ENCODE results near the gene STRN. TPM values are rescaled to one million over a fixed set of nuclear protein-coding genes. Genes with fewer than 3 reads are reported as not detected.
"Not testable (repeated sequence)": the region's sequence is repeated elsewhere in the genome, so short reads cannot be mapped to it uniquely, and the experiment has no call there.

STRN gene
- total and polyA plus RNA-seq, 11 donors: 9.2 to 101 (median 62.7) TPM

- intact Hi-C loops (cut with DNase I): loop anchor here in 7 of 10 donors (2.0 to 10.0 kb wide), 4 partner anchors 100 to 224 kb away; no protein-coding TSS in a partner anchor
- TF ChIP-seq, protein P1, sequence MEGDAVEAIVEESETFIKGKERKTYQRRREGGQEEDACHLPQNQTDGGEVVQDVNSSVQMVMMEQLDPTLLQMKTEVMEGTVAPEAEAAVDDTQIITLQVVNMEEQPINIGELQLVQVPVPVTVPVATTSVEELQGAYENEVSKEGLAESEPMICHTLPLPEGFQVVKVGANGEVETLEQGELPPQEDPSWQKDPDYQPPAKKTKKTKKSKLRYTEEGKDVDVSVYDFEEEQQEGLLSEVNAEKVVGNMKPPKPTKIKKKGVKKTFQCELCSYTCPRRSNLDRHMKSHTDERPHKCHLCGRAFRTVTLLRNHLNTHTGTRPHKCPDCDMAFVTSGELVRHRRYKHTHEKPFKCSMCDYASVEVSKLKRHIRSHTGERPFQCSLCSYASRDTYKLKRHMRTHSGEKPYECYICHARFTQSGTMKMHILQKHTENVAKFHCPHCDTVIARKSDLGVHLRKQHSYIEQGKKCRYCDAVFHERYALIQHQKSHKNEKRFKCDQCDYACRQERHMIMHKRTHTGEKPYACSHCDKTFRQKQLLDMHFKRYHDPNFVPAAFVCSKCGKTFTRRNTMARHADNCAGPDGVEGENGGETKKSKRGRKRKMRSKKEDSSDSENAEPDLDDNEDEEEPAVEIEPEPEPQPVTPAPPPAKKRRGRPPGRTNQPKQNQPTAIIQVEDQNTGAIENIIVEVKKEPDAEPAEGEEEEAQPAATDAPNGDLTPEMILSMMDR (IDR thresholded peaks at IDR 0.05): peak in 10 of 12 donors; percentile 19 to 63 (median 44)
- TF ChIP-seq POLR2A (IDR thresholded peaks at IDR 0.05): no peak
- H3K4me1 ChIP-seq: peaks cover 0 to 22% (median 0%) of the 10 kb centered on the region in 12 donors
- DNase-seq (no peak), ATAC-seq (peak; percentile 87 to 95 (median 91))
- 26 to 49% (median 32%) methylated on average over 8 of the region's 8 CpGs for WGBS, 4 donors
- H3K36me3 ChIP-seq: peaks cover 0 to 99% (median 92%) of the 10 kb centered on the region in 9 donors
- H3K27ac ChIP-seq: peak overlapping the region in 11 of 12 donors; percentile 13 to 80 (median 61)
- no peaks in the 10 kb centered on the region for H3K9me3 ChIP-seq
- no peaks in the 10 kb centered on the region for H3K27me3 ChIP-seq
- H3K4me3 ChIP-seq: no peak overlapping the region
Measured at GRCh38 chr2:37005118-37005868, 39.0 kb upstream of the STRN start.

- Histone ChIP-seq H3K4me3 (no peak overlapping the region), H3K27me3 (no peaks in the 10 kb centered on the region), H3K27ac (no peak overlapping the region), H3K4me1 (peaks cover 0 to 22% (median 0%) of the 10 kb centered on the region in 12 donors), H3K36me3 (peaks cover 0 to 100% (median 86%) of the 10 kb centered on the region in 9 donors), H3K9me3 (no peaks in the 10 kb centered on the region)
- TF ChIP-seq, protein P1 (IDR thresholded peaks at IDR 0.05): no peak
- no peak for TF ChIP-seq POLR2A (IDR thresholded peaks at IDR 0.05)
- 59 to 71% (median 66%) methylated on average over 2 of the region's 2 CpGs for WGBS, 4 donors
- intact Hi-C loops (cut with DNase I): loop anchor here in 4 of 10 donors (5.0 to 10.0 kb wide), 3 partner anchors 96 to 219 kb away; no protein-coding TSS in a partner anchor
- ATAC-seq (no peak), DNase-seq (no peak)
Measured at GRCh38 chr2:37000988-37001556, 34.7 kb upstream of the STRN start.

DNA sequence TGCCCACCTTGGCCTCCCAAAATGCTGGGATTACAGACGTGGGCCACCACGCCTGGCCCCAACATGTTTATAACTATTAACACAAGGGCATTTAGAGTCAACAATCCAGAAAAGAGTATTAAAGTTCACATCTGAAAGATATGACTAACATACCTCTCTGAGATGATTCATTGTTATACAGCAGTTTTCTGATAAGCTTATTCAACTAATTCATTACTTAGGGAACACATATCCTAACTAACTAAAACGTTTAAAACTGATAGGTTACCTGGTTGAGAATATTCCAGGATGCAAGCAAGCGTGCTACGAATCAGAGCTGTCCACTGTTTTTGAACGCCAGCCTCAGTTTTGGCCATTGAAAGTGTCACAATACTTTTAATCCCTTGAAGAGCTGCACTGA lies 34.0 kb upstream of the STRN start:
- H3K27ac ChIP-seq: no peak overlapping the region
- 76 to 86% (median 80%) methylated on average over 6 of the region's 6 CpGs for WGBS, 4 donors
- ATAC-seq (no peak), DNase-seq (no peak)
- H3K27me3 ChIP-seq: no peaks in the 10 kb centered on the region
- TF ChIP-seq, protein P1 (IDR thresholded peaks at IDR 0.05): no peak
- no peak for TF ChIP-seq POLR2A (IDR thresholded peaks at IDR 0.05)
- intact Hi-C loops (cut with DNase I): loop anchor here in 4 of 10 donors (5.0 to 10.0 kb wide), 3 partner anchors 96 to 218 kb away; no protein-coding TSS in a partner anchor
- H3K4me1 ChIP-seq: peaks cover 0 to 19% (median 0%) of the 10 kb centered on the region in 12 donors
- H3K9me3 ChIP-seq: no peaks in the 10 kb centered on the region
- H3K36me3 ChIP-seq: peaks cover 0 to 100% (median 81%) of the 10 kb centered on the region in 9 donors
- H3K4me3 ChIP-seq: no peak overlapping the region

GRCh38 chr2:36999416-36999815 lies 33.1 kb upstream of the STRN start:
- peaks cover 0 to 99% (median 73%) of the 10 kb centered on the region in 9 donors for H3K36me3 ChIP-seq
- H3K4me3 ChIP-seq; H3K27me3 ChIP-seq; intact Hi-C loops (cut with DNase I); H3K27ac ChIP-seq; DNase-seq; ATAC-seq; H3K9me3 ChIP-seq; H3K4me1 ChIP-seq: not testable (repeated sequence)
- 96 to 98% (median 98%) methylated on average over 9 of the region's 9 CpGs for WGBS, 4 donors
